SIG-M5 (cell line): ENCODE data around the gene UGT2B17.
"Not testable (repeated sequence)": the region's sequence is repeated elsewhere in the genome, so short reads cannot be mapped to it uniquely, and the experiment has no call there.

Experiments
- DNase-seq: peaks from one replicate; lab custom pipeline; 2025; lab: John Stamatoyannopoulos, UW

Gene UGT2B17

GRCh38 chr4:68569036-68569435, 7.1 kb downstream of the UGT2B17 start:
- not testable (repeated sequence) for DNase-seq

- DNase-seq, result not testable (repeated sequence)
These were observed 7.6 kb downstream of the UGT2B17 start for GRCh38 chr4:68568535-68568934.

GRCh38 chr4:68566364-68566763, 9.8 kb downstream of the UGT2B17 start:
- not testable (repeated sequence) for DNase-seq

GRCh38 chr4:68565082-68565481, 11.0 kb downstream of the UGT2B17 start:
- not testable (repeated sequence) for DNase-seq

- DNase-seq, result not testable (repeated sequence)
These were observed 15.6 kb downstream of the UGT2B17 start for GRCh38 chr4:68560364-68561070.

GRCh38 chr4:68553830-68554229, 22.3 kb downstream of the UGT2B17 start:
- DNase-seq, result not testable (repeated sequence)

- DNase-seq, result not testable (repeated sequence)
These were observed 23.0 kb downstream of the UGT2B17 start for GRCh38 chr4:68552818-68553811.

GRCh38 chr4:68542742-68543141, 33.4 kb downstream of the UGT2B17 start:
- not testable (repeated sequence) for DNase-seq

GRCh38 chr4:68536375-68536774, 39.7 kb downstream of the UGT2B17 start:
- DNase-seq, result no peak

- DNase-seq, result no peak
These were observed 40.1 kb downstream of the UGT2B17 start for GRCh38 chr4:68535974-68536373.

GRCh38 chr4:68522232-68522631, 53.9 kb downstream of the UGT2B17 start:
- not testable (repeated sequence) for DNase-seq

- no peak for DNase-seq
These were observed 55.1 kb downstream of the UGT2B17 start for GRCh38 chr4:68520985-68521384.

- DNase-seq, result no peak
These were observed 57.2 kb downstream of the UGT2B17 start for GRCh38 chr4:68518889-68519288.

- DNase-seq, result not testable (repeated sequence)
These were observed 70.7 kb downstream of the UGT2B17 start for GRCh38 chr4:68505452-68505851.

- DNase-seq, result not testable (repeated sequence)
These were observed 71.3 kb downstream of the UGT2B17 start for GRCh38 chr4:68504836-68505235.

- not testable (repeated sequence) for DNase-seq
These were observed 72.7 kb downstream of the UGT2B17 start for GRCh38 chr4:68503462-68503861.

- DNase-seq, result no peak
These were observed 77.1 kb downstream of the UGT2B17 start for GRCh38 chr4:68499021-68499420.

- DNase-seq, result no peak
These were observed 77.6 kb downstream of the UGT2B17 start for GRCh38 chr4:68498413-68499007.

GRCh38 chr4:68494688-68495087, 81.4 kb downstream of the UGT2B17 start:
- DNase-seq, result no peak

GRCh38 chr4:68490826-68491457, 85.2 kb downstream of the UGT2B17 start:
- DNase-seq, result no peak

GRCh38 chr4:68489338-68489737, 86.8 kb downstream of the UGT2B17 start:
- DNase-seq, result no peak
